HepG2 (cell line): ENCODE data around the gene UBAP1L. TPM values are rescaled to one million over a fixed set of nuclear protein-coding genes. Genes with fewer than 3 reads are reported as not detected.

ENCODE experiments used
- ATAC-seq: fragments of 200-7000 bp; cut with Tn5 transposase; 3 replicates; pipeline ENCODE4 v1.9.1; 2020; ENCODE audit warnings: mild to moderate bottlenecking, moderate library complexity
- BruUV-seq: library from RNA; stranded (reverse); fragments of 400-500 nt; replicated peaks from 2 replicates; lab custom pipeline; 2021; lab: Mats Ljungman, UMichigan
- CTCF ChIA-PET: fragments of 300-600 bp; formaldehyde crosslinking; extraction: SDS; loops from one replicate; lab custom pipeline; 2021; ENCODE audit warnings: low total read pairs, inconsistent platforms, low intra/inter-chr PET ratio; lab: Yijun Ruan, JAX
- POLR2A ChIA-PET: fragments of 350-600 bp; sonication (Branson Sonifier 250); formaldehyde crosslinking; loops from one replicate; lab custom pipeline; 2020; ENCODE audit warnings: antibody characterized with exemption, inconsistent platforms; lab: Yijun Ruan, JAX
- DNase-seq: peaks from one replicate; pipeline ENCODE4 v3.0.0-alpha.2; 2015; ENCODE audit warnings: low spot score
- FAIRE-seq: peaks from 3 replicates; lab custom pipeline; 2011; peaks lifted over from hg19 to GRCh38; lab: Jason Lieb, UNC
- H2AFZ ChIP-seq: one replicate; pipeline ENCODE4 v1.6.1; 2011; ENCODE audit warnings: low read length, inconsistent platforms
- H3K27ac ChIP-seq: fragments of 300-600 bp; 3 replicates; pipeline ENCODE4 v1.8.0; 2011; ENCODE audit warnings: mixed run types, mild to moderate bottlenecking, mixed read lengths, low read length, inconsistent platforms; ENCODE audit not compliant: insufficient read depth; ENCODE audit errors: extremely low read length
- H3K27me3 ChIP-seq, 2 experiments: fragments of 200-600 bp in 1 of 2; 2 replicates in 1 of 2; 3 replicates in 1 of 2; pipeline versions ENCODE4 v1.6.0 to v1.8.0; 2011; ENCODE audit warnings: low read length in 2 of 2, mild to moderate bottlenecking in 2 of 2, moderate library complexity in 2 of 2, inconsistent platforms in 1 of 2; ENCODE audit not compliant: insufficient read depth in 2 of 2, control insufficient read depth in 1 of 2
- H3K36me3 ChIP-seq, 2 experiments: fragments of 200-600 bp in 1 of 2; replicated peaks in 1 of 2; 2 replicates in 1 of 2; 3 replicates in 1 of 2; pipeline versions ENCODE4 v1.5.1 to v1.8.0; 2011; ENCODE audit warnings: low read length in 2 of 2, inconsistent platforms in 1 of 2; ENCODE audit not compliant: insufficient read depth in 2 of 2, control insufficient read depth in 1 of 2
- H3K4me1 ChIP-seq: 2 replicates; pipeline ENCODE4 v1.5.1; 2012; ENCODE audit warnings: low read length, inconsistent platforms; ENCODE audit not compliant: insufficient read depth
- H3K4me2 ChIP-seq: 2 replicates; pipeline ENCODE4 v1.6.0; 2011; ENCODE audit warnings: low read depth, low read length, inconsistent platforms
- H3K4me3 ChIP-seq, 3 experiments: fragments of 200-600 bp in 1 of 3; sonication (generic), shearing (Covaris generic) in 1 of 3; replicated peaks in 1 of 3; 2 replicates each; pipeline ENCODE4 v1.5.1; 2011 to 2016; ENCODE audit warnings: low read length in 3 of 3, inconsistent platforms in 2 of 3, low read depth in 2 of 3, mild to moderate bottlenecking in 2 of 3, control low read depth in 1 of 3, mixed read lengths in 1 of 3; ENCODE audit not compliant: insufficient read depth in 1 of 3
- H3K79me2 ChIP-seq: one replicate; pipeline ENCODE4 v1.6.1; 2011; ENCODE audit warnings: low read length, inconsistent platforms; ENCODE audit not compliant: insufficient read depth
- H3K9ac ChIP-seq: 2 replicates; pipeline ENCODE4 v1.6.0; 2011; ENCODE audit warnings: mild to moderate bottlenecking, low read depth, low read length, inconsistent platforms; ENCODE audit not compliant: insufficient read depth
- H3K9me3 ChIP-seq: 2 replicates; pipeline ENCODE4 v1.5.1; 2012; ENCODE audit warnings: mild to moderate bottlenecking, low read length
- H4K20me1 ChIP-seq: 2 replicates; pipeline ENCODE4 v1.6.0; 2011; ENCODE audit warnings: inconsistent platforms, mild to moderate bottlenecking, low read length, moderate library complexity; ENCODE audit not compliant: insufficient read depth
- CREB1 ChIP-seq, 2 experiments: fragments of 450-650 bp in 1 of 2; IDR thresholded peaks; 2 replicates each; pipeline ENCODE4 v1.6.1; 2016 to 2017; ENCODE audit warnings: control low read depth in 1 of 2, mild to moderate bottlenecking in 1 of 2, missing compliant biosample characterization in 1 of 2, missing genetic modification characterization in 1 of 2
- HOXD1 ChIP-seq: sonication (generic); formaldehyde crosslinking; IDR thresholded peaks from 2 replicates; pipeline ENCODE4 v1.5.0; 2020; ENCODE audit warnings: missing genetic modification reagents
- SMYD3 ChIP-seq: sonication (generic); formaldehyde crosslinking; IDR thresholded peaks from 2 replicates; pipeline ENCODE4 v1.8.1; 2023; ENCODE audit warnings: mild to moderate bottlenecking, missing genetic modification reagents
- ZFP62 ChIP-seq: sonication (generic); formaldehyde crosslinking; IDR thresholded peaks from 2 replicates; pipeline ENCODE4 v1.4.0; 2020; ENCODE audit warnings: missing genetic modification reagents
- WGBS: methylation state at CpG from one replicate; pipeline ENCODE4 v1.1.6; 2017; ENCODE audit warnings: low lambda C conversion rate; 5-methylcytosine and 5-hydroxymethylcytosine counted together
- in situ Hi-C: cut with HindIII; loops from 2 replicates; pipeline ENCODE4 v1.10.0; 2017; ENCODE audit warnings: low pct_unique_long_range_greater_than_20kb; ENCODE audit not compliant: extremely low pct_ligation_motif_present
- intact Hi-C: fragments of 100-400 bp; cut with micrococcal nuclease; formaldehyde crosslinking; loops from one replicate; pipeline ENCODE4 v1.10.0; 2022; ENCODE audit not compliant: unreplicated experiment
- polyA plus RNA-seq, 8 experiments: library from polyadenylated mRNA; depleted of rRNA in 3 of 8; stranded (reverse) in 7 of 8; unstranded in 1 of 8; fragments of >200 nt; fragmentation: Illumina TruSeq in 4 of 8; extraction: Trizol in 4 of 8; gene quantifications; 2 replicates each; pipeline versions ENCODE4 v1.2.1 to v1.2.3, GENCODE V29; 2011 to 2016; ENCODE audit warnings: low read depth in 4 of 8, missing spikeins in 1 of 8, mixed read lengths in 1 of 8; ENCODE audit not compliant: insufficient read depth in 1 of 8
- total RNA-seq, 5 experiments: library from RNA; depleted of rRNA; stranded (reverse); fragments of >200 nt; fragmentation: Illumina TruSeq; extraction: Trizol; gene quantifications; 2 replicates each; pipeline ENCODE4 v1.2.3, GENCODE V29; 2016; ENCODE audit warnings: low read depth in 1 of 5
- TF ChIP-seq, protein P1 (sequence below): sonication (generic); formaldehyde crosslinking; IDR thresholded peaks from 2 replicates; pipeline ENCODE4 v1.5.1; 2020; ENCODE audit warnings: missing genetic modification reagents, mild to moderate bottlenecking, borderline replicate concordance
- TF ChIP-seq, protein P2 (sequence below): sonication (generic); formaldehyde crosslinking; IDR thresholded peaks from 2 replicates; pipeline ENCODE4 v1.5.1; 2020; ENCODE audit warnings: mild to moderate bottlenecking, missing genetic modification reagents
- TF ChIP-seq, protein P3 (sequence below): sonication (generic); formaldehyde crosslinking; IDR thresholded peaks from 2 replicates; pipeline ENCODE4 v1.4.0; 2020; ENCODE audit warnings: missing genetic modification reagents, borderline replicate concordance
- TF ChIP-seq, protein P4 (sequence below): sonication (generic); formaldehyde crosslinking; IDR thresholded peaks from 2 replicates; pipeline ENCODE4 v1.4.0; 2020; ENCODE audit warnings: missing genetic modification reagents

Gene UBAP1L
- total and polyA plus RNA-seq, 2 of the 13 experiments (the other 11 are each of a cell fraction or from before 2014, with no cell fraction given), result 0.86 to 1.4 TPM

DNA sequence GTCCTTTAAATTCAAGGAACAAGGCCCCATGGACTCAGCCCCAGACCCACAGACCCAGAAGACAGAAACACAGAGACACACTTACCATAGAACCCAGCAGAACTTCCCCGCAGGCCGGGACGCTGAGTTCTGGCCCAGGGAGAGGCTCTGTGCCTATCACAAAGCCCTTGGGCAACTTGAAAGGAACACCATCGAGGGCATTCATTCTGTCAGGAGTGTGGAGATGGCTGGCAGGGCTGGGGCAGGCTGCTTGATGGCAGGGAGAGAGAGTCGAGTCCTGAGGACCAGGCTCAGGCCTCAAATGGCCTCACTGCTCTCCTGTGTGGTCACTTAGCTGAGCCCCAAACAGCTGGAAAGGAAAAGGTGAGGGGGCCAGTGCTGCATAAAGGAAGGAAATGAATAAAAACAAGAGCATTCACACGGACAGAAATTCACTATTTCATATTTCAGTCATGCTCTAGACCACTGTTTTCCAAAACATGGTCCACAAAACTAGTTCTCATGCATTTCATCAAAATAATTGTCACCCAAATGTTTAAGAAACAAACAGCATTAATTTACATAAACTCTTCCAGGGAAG, 8.9 kb downstream of the UBAP1L start:
- H4K20me1 ChIP-seq, result no peaks in the 10 kb centered on the region
- H3K27me3 ChIP-seq, result no peaks in the 10 kb centered on the region; a peak in 1 of 5 replicates
- intact Hi-C loops (no loop called here), in situ Hi-C loops (no loop called here)
- no peak for FAIRE-seq
- no peak for ATAC-seq
- 93% methylated on average over 6 of the region's 6 CpGs for WGBS
- no peak overlapping the region for H3K27ac ChIP-seq
- CTCF ChIA-PET, result no interaction called here
- no peak overlapping the region for H3K9ac ChIP-seq
- H3K4me3 ChIP-seq, result no peak overlapping the region
- H3K36me3 ChIP-seq, result 0 out of 5 replicates have a peak, but pooled peaks cover 0 to 5% of the 10 kb centered on the region in 2 experiments
- no peak overlapping the region for H2AFZ ChIP-seq
- POLR2A ChIA-PET, result no interaction called here
- H3K4me2 ChIP-seq, result no peak overlapping the region
- no peaks in the 10 kb centered on the region for H3K9me3 ChIP-seq
- H3K4me1 ChIP-seq, result no peaks in the 10 kb centered on the region
- DNase-seq, result no peak
- H3K79me2 ChIP-seq, result no peaks in the 10 kb centered on the region
- BruUV-seq, result no TSS peak
- TF ChIP-seq, protein P1, sequence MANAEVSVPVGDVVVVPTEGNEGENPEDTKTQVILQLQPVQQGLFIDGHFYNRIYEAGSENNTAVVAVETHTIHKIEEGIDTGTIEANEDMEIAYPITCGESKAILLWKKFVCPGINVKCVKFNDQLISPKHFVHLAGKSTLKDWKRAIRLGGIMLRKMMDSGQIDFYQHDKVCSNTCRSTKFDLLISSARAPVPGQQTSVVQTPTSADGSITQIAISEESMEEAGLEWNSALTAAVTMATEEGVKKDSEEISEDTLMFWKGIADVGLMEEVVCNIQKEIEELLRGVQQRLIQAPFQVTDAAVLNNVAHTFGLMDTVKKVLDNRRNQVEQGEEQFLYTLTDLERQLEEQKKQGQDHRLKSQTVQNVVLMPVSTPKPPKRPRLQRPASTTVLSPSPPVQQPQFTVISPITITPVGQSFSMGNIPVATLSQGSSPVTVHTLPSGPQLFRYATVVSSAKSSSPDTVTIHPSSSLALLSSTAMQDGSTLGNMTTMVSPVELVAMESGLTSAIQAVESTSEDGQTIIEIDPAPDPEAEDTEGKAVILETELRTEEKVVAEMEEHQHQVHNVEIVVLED (CRISPR knock-in tag), result no peak
- no peak for TF ChIP-seq ZFP62 (CRISPR knock-in tag)
- TF ChIP-seq SMYD3 (CRISPR knock-in tag), result no peak
- TF ChIP-seq, protein P2, sequence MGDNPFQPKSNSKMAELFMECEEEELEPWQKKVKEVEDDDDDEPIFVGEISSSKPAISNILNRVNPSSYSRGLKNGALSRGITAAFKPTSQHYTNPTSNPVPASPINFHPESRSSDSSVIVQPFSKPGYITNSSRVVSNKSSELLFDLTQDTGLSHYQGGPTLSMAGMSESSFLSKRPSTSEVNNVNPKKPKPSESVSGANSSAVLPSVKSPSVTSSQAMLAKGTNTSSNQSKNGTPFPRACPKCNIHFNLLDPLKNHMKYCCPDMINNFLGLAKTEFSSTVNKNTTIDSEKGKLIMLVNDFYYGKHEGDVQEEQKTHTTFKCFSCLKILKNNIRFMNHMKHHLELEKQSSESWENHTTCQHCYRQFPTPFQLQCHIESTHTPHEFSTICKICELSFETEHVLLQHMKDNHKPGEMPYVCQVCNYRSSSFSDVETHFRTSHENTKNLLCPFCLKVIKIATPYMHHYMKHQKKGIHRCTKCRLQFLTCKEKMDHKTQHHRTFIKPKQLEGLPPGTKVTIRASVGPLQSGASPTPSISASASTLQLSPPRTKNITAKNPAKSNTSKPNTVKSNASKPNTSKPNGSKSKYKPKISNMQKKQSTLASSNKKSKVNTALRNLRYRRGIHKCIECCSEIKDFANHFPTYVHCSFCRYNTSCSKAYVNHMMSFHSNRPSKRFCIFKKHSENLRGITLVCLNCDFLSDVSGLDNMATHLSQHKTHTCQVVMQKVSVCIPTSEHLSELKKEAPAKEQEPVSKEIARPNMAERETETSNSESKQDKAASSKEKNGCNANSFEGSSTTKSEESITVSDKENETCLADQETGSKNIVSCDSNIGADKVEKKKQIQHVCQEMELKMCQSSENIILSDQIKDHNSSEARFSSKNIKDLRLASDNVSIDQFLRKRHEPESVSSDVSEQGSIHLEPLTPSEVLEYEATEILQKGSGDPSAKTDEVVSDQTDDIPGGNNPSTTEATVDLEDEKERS, result no peak
- TF ChIP-seq, protein P3, sequence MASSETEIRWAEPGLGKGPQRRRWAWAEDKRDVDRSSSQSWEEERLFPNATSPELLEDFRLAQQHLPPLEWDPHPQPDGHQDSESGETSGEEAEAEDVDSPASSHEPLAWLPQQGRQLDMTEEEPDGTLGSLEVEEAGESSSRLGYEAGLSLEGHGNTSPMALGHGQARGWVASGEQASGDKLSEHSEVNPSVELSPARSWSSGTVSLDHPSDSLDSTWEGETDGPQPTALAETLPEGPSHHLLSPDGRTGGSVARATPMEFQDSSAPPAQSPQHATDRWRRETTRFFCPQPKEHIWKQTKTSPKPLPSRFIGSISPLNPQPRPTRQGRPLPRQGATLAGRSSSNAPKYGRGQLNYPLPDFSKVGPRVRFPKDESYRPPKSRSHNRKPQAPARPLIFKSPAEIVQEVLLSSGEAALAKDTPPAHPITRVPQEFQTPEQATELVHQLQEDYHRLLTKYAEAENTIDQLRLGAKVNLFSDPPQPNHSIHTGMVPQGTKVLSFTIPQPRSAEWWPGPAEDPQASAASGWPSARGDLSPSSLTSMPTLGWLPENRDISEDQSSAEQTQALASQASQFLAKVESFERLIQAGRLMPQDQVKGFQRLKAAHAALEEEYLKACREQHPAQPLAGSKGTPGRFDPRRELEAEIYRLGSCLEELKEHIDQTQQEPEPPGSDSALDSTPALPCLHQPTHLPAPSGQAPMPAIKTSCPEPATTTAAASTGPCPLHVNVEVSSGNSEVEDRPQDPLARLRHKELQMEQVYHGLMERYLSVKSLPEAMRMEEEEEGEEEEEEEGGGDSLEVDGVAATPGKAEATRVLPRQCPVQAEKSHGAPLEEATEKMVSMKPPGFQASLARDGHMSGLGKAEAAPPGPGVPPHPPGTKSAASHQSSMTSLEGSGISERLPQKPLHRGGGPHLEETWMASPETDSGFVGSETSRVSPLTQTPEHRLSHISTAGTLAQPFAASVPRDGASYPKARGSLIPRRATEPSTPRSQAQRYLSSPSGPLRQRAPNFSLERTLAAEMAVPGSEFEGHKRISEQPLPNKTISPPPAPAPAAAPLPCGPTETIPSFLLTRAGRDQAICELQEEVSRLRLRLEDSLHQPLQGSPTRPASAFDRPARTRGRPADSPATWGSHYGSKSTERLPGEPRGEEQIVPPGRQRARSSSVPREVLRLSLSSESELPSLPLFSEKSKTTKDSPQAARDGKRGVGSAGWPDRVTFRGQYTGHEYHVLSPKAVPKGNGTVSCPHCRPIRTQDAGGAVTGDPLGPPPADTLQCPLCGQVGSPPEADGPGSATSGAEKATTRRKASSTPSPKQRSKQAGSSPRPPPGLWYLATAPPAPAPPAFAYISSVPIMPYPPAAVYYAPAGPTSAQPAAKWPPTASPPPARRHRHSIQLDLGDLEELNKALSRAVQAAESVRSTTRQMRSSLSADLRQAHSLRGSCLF (CRISPR knock-in tag), result no peak
- no peak for TF ChIP-seq CREB1 (IDR thresholded peaks at IDR 0.05)
- TF ChIP-seq CREB1 (CRISPR knock-in tag; IDR thresholded peaks at IDR 0.05), result no peak
- TF ChIP-seq, protein P4, sequence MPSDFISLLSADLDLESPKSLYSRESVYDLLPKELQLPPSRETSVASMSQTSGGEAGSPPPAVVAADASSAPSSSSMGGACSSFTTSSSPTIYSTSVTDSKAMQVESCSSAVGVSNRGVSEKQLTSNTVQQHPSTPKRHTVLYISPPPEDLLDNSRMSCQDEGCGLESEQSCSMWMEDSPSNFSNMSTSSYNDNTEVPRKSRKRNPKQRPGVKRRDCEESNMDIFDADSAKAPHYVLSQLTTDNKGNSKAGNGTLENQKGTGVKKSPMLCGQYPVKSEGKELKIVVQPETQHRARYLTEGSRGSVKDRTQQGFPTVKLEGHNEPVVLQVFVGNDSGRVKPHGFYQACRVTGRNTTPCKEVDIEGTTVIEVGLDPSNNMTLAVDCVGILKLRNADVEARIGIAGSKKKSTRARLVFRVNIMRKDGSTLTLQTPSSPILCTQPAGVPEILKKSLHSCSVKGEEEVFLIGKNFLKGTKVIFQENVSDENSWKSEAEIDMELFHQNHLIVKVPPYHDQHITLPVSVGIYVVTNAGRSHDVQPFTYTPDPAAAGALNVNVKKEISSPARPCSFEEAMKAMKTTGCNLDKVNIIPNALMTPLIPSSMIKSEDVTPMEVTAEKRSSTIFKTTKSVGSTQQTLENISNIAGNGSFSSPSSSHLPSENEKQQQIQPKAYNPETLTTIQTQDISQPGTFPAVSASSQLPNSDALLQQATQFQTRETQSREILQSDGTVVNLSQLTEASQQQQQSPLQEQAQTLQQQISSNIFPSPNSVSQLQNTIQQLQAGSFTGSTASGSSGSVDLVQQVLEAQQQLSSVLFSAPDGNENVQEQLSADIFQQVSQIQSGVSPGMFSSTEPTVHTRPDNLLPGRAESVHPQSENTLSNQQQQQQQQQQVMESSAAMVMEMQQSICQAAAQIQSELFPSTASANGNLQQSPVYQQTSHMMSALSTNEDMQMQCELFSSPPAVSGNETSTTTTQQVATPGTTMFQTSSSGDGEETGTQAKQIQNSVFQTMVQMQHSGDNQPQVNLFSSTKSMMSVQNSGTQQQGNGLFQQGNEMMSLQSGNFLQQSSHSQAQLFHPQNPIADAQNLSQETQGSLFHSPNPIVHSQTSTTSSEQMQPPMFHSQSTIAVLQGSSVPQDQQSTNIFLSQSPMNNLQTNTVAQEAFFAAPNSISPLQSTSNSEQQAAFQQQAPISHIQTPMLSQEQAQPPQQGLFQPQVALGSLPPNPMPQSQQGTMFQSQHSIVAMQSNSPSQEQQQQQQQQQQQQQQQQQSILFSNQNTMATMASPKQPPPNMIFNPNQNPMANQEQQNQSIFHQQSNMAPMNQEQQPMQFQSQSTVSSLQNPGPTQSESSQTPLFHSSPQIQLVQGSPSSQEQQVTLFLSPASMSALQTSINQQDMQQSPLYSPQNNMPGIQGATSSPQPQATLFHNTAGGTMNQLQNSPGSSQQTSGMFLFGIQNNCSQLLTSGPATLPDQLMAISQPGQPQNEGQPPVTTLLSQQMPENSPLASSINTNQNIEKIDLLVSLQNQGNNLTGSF (CRISPR knock-in tag), result no peak
- TF ChIP-seq HOXD1, result no peak
